Measurements from ENCODE around the gene ZCWPW1. TPM values are rescaled to one million over a fixed set of nuclear protein-coding genes. Genes with fewer than 3 reads are reported as not detected.
"Not testable (repeated sequence)": the region's sequence is repeated elsewhere in the genome, so short reads cannot be mapped to it uniquely, and the experiment has no call there.

Gene ZCWPW1
- total RNA-seq, 1 experiment from 2014 or later, result 4.2 TPM

- no peak for DNase-seq (ENCODE audit: low read depth)
These were observed 26.7 kb downstream of the ZCWPW1 start for GRCh38 chr7:100401811-100402210.

GRCh38 chr7:100400656-100401055, 27.8 kb downstream of the ZCWPW1 start:
- no peak for DNase-seq (ENCODE audit: low read depth)

- no peak for DNase-seq (ENCODE audit: low read depth)
These were observed 28.5 kb downstream of the ZCWPW1 start for GRCh38 chr7:100400041-100400440.

GRCh38 chr7:100398239-100398638, 30.3 kb downstream of the ZCWPW1 start:
- DNase-seq (ENCODE audit: low read depth), result no peak

- DNase-seq (ENCODE audit: low read depth), result no peak
These were observed 31.0 kb downstream of the ZCWPW1 start for GRCh38 chr7:100397315-100398081.

- no peak for DNase-seq (ENCODE audit: low read depth)
These were observed 32.0 kb downstream of the ZCWPW1 start for GRCh38 chr7:100396421-100396982.

- DNase-seq (ENCODE audit: low read depth), result no peak
These were observed 34.4 kb downstream of the ZCWPW1 start for GRCh38 chr7:100394077-100394476.

- no peak for DNase-seq (ENCODE audit: low read depth)
These were observed 35.1 kb downstream of the ZCWPW1 start for GRCh38 chr7:100393233-100393905.

GRCh38 chr7:100390286-100391009, 38.1 kb downstream of the ZCWPW1 start:
- DNase-seq (ENCODE audit: low read depth), result no peak

GRCh38 chr7:100389437-100390088, 38.9 kb downstream of the ZCWPW1 start:
- DNase-seq (ENCODE audit: low read depth), result no peak

- no peak for DNase-seq (ENCODE audit: low read depth)
These were observed 40.8 kb downstream of the ZCWPW1 start for GRCh38 chr7:100387695-100388094.

- DNase-seq (ENCODE audit: low read depth), result no peak
These were observed 41.6 kb downstream of the ZCWPW1 start for GRCh38 chr7:100386940-100387339.

- no peak for DNase-seq (ENCODE audit: low read depth)
These were observed 43.7 kb downstream of the ZCWPW1 start for GRCh38 chr7:100384628-100385294.

- not testable (repeated sequence) for DNase-seq (ENCODE audit: low read depth)
These were observed 46.2 kb downstream of the ZCWPW1 start for GRCh38 chr7:100382234-100382853.

GRCh38 chr7:100381531-100382233, 46.8 kb downstream of the ZCWPW1 start:
- not testable (repeated sequence) for DNase-seq (ENCODE audit: low read depth)

- DNase-seq (ENCODE audit: low read depth), result no peak
These were observed 48.3 kb downstream of the ZCWPW1 start for GRCh38 chr7:100380196-100380595.

GRCh38 chr7:100378114-100378755, 50.3 kb downstream of the ZCWPW1 start:
- DNase-seq (ENCODE audit: low read depth), result no peak

GRCh38 chr7:100376066-100376465, 52.4 kb downstream of the ZCWPW1 start:
- DNase-seq (ENCODE audit: low read depth), result no peak

GRCh38 chr7:100374601-100375000, 53.9 kb downstream of the ZCWPW1 start:
- DNase-seq (ENCODE audit: low read depth), result no peak
